ENCODE results near the gene SULF2.

SULF2 gene

DNA sequence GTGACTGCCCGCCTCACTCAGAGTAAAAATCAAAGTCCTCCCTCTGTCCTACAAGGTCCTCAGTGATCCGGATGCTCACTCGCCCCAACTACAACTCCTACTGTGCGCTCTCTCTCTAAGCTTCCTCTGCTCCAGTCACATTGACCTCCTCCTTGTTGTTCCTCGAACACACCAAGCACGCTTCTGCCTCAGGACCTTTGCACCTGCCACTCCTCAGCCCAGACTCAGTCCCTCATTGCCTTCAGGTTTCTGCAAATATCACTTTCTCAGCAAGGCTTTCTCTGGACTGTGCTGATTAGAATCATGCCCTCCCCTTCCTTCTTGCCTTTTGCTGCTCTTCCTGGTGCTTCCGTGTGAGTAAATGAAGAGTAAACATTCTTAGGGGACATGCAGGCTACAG, 41.6 kb downstream of the SULF2 start:
- no peaks in the 10 kb centered on the region for H3K27me3 ChIP-seq (ENCODE audit: insufficient read depth, low read depth, severe bottlenecking)
- H3K36me3 ChIP-seq, result no peaks in the 10 kb centered on the region
- TF ChIP-seq, protein P1, sequence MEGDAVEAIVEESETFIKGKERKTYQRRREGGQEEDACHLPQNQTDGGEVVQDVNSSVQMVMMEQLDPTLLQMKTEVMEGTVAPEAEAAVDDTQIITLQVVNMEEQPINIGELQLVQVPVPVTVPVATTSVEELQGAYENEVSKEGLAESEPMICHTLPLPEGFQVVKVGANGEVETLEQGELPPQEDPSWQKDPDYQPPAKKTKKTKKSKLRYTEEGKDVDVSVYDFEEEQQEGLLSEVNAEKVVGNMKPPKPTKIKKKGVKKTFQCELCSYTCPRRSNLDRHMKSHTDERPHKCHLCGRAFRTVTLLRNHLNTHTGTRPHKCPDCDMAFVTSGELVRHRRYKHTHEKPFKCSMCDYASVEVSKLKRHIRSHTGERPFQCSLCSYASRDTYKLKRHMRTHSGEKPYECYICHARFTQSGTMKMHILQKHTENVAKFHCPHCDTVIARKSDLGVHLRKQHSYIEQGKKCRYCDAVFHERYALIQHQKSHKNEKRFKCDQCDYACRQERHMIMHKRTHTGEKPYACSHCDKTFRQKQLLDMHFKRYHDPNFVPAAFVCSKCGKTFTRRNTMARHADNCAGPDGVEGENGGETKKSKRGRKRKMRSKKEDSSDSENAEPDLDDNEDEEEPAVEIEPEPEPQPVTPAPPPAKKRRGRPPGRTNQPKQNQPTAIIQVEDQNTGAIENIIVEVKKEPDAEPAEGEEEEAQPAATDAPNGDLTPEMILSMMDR (IDR thresholded peaks at IDR 0.05; ENCODE audit: low read depth, low read length), result no peak
- no peaks in the 10 kb centered on the region for H3K9me3 ChIP-seq (ENCODE audit: severe bottlenecking)
- DNase-seq, result no peak
- H3K27ac ChIP-seq, result no peak overlapping the region
- no peak overlapping the region for H3K4me3 ChIP-seq (ENCODE audit: low read depth, low read length)

DNA sequence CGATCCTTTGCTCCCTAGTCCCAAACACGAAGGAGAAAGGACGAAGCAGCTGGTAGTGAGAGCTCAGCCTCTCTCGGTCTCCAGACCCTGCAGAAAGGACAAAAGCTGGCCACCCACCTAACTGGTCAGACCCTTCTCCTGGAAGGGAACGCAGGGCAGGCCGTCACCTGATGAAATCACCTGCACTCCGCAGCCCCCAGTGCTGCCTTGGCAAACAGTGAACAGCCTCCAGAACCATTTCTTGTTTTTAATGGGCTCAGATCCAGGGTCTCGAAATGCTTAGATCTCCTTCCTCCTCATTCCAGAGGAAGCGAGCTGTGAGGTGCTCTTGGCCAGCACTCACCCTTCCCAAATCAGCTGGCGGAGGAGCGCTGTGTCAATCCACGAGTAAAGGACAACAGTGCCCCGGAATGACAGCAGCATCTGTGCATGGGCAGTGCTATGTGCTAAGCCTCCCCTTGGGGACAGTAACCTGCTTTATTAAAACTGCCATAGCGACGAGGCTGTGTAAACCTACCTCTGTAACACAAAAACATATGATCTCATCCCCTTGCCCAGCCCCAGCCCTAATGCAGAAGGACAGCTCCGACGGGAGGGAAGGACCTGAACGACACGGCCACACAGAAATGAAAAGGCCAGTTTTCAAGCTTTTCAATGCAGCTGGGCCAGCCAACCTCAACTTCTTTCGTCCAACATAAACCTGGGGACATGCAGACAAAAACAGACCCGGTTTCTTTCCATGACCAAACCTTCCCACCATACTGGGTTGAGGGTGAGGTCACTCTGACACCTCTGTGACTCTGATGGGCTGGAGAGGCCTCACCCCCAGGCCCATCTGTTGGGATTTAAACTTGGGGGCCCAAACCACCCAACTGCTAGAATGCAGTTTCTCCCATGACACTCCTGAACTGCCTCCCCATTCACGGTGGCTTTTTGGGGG, 43.3 kb downstream of the SULF2 start:
- Histone ChIP-seq H3K9me3 (ENCODE audit: severe bottlenecking) (no peaks in the 10 kb centered on the region), H3K27me3 (ENCODE audit: insufficient read depth, low read depth, severe bottlenecking) (no peaks in the 10 kb centered on the region), H3K4me3 (ENCODE audit: low read depth, low read length) (no peak overlapping the region), H3K36me3 (no peaks in the 10 kb centered on the region), H3K27ac (peak overlapping the region; percentile 44; the same call in 1 of the 2 replicates)
- TF ChIP-seq, protein P1 (IDR thresholded peaks at IDR 0.05; ENCODE audit: low read depth, low read length), result no peak
- DNase-seq, result peak; percentile 50

DNA sequence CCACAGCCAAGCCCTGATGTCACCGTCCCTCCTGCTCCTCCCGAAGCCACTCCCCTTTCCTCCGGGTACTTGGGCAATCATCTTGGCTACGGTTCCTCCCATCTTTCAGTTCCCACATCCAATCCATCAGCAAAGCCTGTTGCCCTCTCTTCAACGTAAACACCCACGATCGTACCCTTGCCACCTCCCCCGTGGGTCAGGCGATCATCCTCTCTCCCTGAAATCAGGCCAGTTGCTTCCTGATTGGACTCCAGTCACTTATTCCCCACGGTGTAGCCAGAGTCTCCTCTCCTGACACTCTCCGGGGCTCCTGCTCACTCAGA, 44.5 kb downstream of the SULF2 start:
- Histone ChIP-seq H3K9me3 (ENCODE audit: severe bottlenecking) (no peaks in the 10 kb centered on the region), H3K27me3 (ENCODE audit: insufficient read depth, low read depth, severe bottlenecking) (no peaks in the 10 kb centered on the region), H3K4me3 (ENCODE audit: low read depth, low read length) (no peak overlapping the region), H3K27ac (no peak overlapping the region), H3K36me3 (no peaks in the 10 kb centered on the region)
- no peak for DNase-seq
- TF ChIP-seq, protein P1 (IDR thresholded peaks at IDR 0.05; ENCODE audit: low read depth, low read length), result no peak

DNA sequence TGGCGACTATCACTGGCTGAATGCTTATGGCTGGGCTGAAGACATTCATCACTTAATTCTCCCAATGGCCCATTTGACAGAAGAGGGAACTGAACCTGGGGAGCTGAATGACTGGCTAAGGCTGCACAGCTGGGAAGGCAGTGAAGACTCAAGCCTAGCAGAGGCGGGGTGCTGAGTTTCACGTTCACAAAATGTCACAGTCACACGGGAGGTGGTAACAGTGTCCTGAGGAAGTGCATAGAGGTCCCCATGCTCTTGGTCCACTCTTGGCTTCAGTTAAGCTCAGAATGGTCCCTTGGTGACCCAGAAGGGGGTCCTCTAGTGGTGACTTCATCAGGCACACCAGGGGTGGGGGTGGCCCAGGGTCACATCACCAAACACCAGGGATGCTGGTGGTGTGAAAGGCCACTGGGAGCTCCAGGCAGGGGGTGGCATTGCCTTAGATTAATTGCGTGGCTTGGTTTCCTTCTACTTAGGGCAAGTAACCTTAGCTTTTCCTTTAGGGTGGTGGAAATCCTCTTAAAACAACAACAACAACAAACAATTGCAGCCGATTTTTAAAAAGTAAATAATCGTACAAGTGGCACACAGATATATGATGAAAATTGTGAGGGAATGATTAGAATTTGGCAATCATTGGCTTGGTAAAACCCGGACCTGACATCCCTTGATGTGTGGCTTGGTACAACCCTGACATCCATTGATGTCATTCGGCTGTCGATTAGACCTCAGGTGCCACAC, 45.0 kb downstream of the SULF2 start:
- no peaks in the 10 kb centered on the region for H3K27me3 ChIP-seq (ENCODE audit: insufficient read depth, low read depth, severe bottlenecking)
- no peaks in the 10 kb centered on the region for H3K36me3 ChIP-seq
- TF ChIP-seq, protein P1 (IDR thresholded peaks at IDR 0.05; ENCODE audit: low read depth, low read length), result no peak
- H3K4me3 ChIP-seq (ENCODE audit: low read depth, low read length), result no peak overlapping the region
- H3K27ac ChIP-seq, result no peak overlapping the region
- DNase-seq, result no peak
- no peaks in the 10 kb centered on the region for H3K9me3 ChIP-seq (ENCODE audit: severe bottlenecking)

DNA sequence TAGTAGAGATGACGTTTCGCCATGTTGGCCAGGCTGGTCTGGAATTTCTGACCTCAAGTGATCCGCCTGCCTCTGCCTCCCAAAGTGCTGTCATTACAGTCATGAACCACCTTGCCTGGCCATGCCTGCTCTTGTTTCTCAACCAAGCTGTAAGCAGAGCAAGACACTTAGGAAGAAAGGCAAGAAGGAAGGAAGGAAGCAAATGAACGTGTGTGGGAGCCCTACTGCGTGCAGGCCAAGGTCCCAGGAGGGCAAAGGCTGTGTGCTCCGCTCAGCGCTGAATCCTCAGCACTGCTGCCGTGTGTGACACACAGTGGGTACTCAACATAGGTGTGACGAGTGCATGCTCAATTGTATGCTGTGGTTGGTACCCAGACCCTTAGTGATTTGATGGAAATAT, 47.4 kb downstream of the SULF2 start:
- Histone ChIP-seq H3K4me3 (ENCODE audit: low read depth, low read length) (no peak overlapping the region), H3K36me3 (no peaks in the 10 kb centered on the region), H3K27ac (no peak overlapping the region), H3K9me3 (ENCODE audit: severe bottlenecking) (no peaks in the 10 kb centered on the region), H3K27me3 (ENCODE audit: insufficient read depth, low read depth, severe bottlenecking) (no peaks in the 10 kb centered on the region)
- DNase-seq, result no peak
- TF ChIP-seq, protein P1 (IDR thresholded peaks at IDR 0.05; ENCODE audit: low read depth, low read length), result no peak
